ENCODE data around the gene EPS8L2.
A peak's percentile ranks its signal among the peaks of the same experiment; 100 is the strongest.
"Not testable (repeated sequence)": the region's sequence is repeated elsewhere in the genome, so short reads cannot be mapped to it uniquely, and the experiment has no call there.

EPS8L2 gene

GRCh38 chr11:726278-727220, 20.5 kb downstream of the EPS8L2 start:
- peak; percentile 32 for DNase-seq

GRCh38 chr11:727281-727701, 21.3 kb downstream of the EPS8L2 start:
- no peak for DNase-seq

GRCh38 chr11:727859-728748, 22.1 kb downstream of the EPS8L2 start:
- peak; percentile 80 for DNase-seq

- DNase-seq, result no peak
Measured at GRCh38 chr11:728901-729491, 23.0 kb downstream of the EPS8L2 start.

- no peak for DNase-seq
Measured at GRCh38 chr11:729492-730074, 23.6 kb downstream of the EPS8L2 start.

- DNase-seq, result no peak
Measured at GRCh38 chr11:733072-733471, 27.0 kb downstream of the EPS8L2 start.

GRCh38 chr11:734541-734940, 28.5 kb downstream of the EPS8L2 start:
- not testable (repeated sequence) for DNase-seq

- no peak for DNase-seq
Measured at GRCh38 chr11:737366-737765, 31.3 kb downstream of the EPS8L2 start.

GRCh38 chr11:737899-738298, 31.9 kb downstream of the EPS8L2 start:
- DNase-seq, result not testable (repeated sequence)

- DNase-seq, result no peak
Measured at GRCh38 chr11:742156-742546, 36.1 kb downstream of the EPS8L2 start.

GRCh38 chr11:742571-743201, 36.7 kb downstream of the EPS8L2 start:
- no peak for DNase-seq

- no peak for DNase-seq
Measured at GRCh38 chr11:745428-745827, 39.4 kb downstream of the EPS8L2 start.

- DNase-seq, result no peak
Measured at GRCh38 chr11:746289-747157, 40.5 kb downstream of the EPS8L2 start.

GRCh38 chr11:747158-748006, 41.4 kb downstream of the EPS8L2 start, which contains the start of gene TALDO1:
TSS of gene TALDO1 (plus strand) at chr11:747464. CDS start at chr11:747482, 18 bp downstream.
- peak; percentile 85 for DNase-seq

- DNase-seq, result no peak
Measured at GRCh38 chr11:748007-748359, 42.0 kb downstream of the EPS8L2 start.

- no peak for DNase-seq
Measured at GRCh38 chr11:749731-750130, 43.7 kb downstream of the EPS8L2 start.

- no peak for DNase-seq
Measured at GRCh38 chr11:760236-760635, 54.2 kb downstream of the EPS8L2 start.

- DNase-seq, result no peak
Measured at GRCh38 chr11:761526-762108, 55.6 kb downstream of the EPS8L2 start.

- no peak for DNase-seq
Measured at GRCh38 chr11:762421-763072, 56.5 kb downstream of the EPS8L2 start.

Data from CD4-positive, alpha-beta T cell treated with Interferon gamma for 1 hour (primary cell).